ENCODE results near the gene SIKE1.

DNA sequence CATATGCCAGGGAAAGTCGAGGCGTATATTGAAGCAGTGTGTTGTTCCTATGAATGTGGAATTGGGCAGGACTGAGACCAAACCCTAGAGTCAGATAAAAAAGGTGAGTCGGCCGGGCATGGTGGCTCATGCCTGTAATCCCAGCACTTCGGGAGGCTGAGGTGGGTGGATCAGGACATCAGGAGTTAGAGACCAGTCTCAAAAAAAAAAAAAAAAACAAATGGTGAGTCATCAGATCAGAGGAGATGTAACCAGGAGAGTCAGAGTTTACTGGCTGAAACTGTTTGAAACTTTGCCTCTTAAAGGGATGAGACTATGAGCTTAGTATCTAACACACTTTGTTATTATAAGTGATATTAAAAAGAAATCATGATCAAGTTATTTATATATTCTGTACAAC is 47.8 kb upstream of the SIKE1 start:
- TF ChIP-seq, protein P1, sequence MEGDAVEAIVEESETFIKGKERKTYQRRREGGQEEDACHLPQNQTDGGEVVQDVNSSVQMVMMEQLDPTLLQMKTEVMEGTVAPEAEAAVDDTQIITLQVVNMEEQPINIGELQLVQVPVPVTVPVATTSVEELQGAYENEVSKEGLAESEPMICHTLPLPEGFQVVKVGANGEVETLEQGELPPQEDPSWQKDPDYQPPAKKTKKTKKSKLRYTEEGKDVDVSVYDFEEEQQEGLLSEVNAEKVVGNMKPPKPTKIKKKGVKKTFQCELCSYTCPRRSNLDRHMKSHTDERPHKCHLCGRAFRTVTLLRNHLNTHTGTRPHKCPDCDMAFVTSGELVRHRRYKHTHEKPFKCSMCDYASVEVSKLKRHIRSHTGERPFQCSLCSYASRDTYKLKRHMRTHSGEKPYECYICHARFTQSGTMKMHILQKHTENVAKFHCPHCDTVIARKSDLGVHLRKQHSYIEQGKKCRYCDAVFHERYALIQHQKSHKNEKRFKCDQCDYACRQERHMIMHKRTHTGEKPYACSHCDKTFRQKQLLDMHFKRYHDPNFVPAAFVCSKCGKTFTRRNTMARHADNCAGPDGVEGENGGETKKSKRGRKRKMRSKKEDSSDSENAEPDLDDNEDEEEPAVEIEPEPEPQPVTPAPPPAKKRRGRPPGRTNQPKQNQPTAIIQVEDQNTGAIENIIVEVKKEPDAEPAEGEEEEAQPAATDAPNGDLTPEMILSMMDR (optimal IDR thresholded peaks at IDR 0.05 in 1 of 3, IDR thresholded peaks at IDR 0.05 in 1 of 3, conservative IDR thresholded peaks at IDR 0.05 in 1 of 3; ENCODE audit: extremely low read depth in 1 of 3, insufficient read depth in 2 of 3, low read length in 3 of 3): no peak
- TF ChIP-seq EZH2 (IDR thresholded peaks at IDR 0.05; ENCODE audit: low read length): no peak

Data from keratinocyte (primary cell).